IMR-90 (cell line): Measurements from ENCODE around the gene CENPP.
A peak's percentile ranks its signal among the peaks of the same experiment; 100 is the strongest.

Experiments used
- BHLHE40 ChIP-seq: fragments of 150-350 bp; IDR thresholded peaks from 2 replicates; pipeline ENCODE4 v1.6.1; 2016; ENCODE audit warnings: mild to moderate bottlenecking, low read depth, low read length
- CHD1 ChIP-seq: IDR thresholded peaks from 2 replicates; pipeline ENCODE4 v1.6.1; 2012; ENCODE audit warnings: low read depth, low read length, improper control_type of control experiment
- CTCF ChIP-seq: conservative IDR thresholded peaks from 2 replicates; pipeline ENCODE4 v1.5.1; 2012; ENCODE audit warnings: mild to moderate bottlenecking, low read depth, low read length, improper control_type of control experiment
- MAFK ChIP-seq: IDR thresholded peaks from 2 replicates; pipeline ENCODE4 v1.6.1; 2012; ENCODE audit warnings: low read depth, low read length, improper control_type of control experiment
- MAZ ChIP-seq: IDR thresholded peaks from 2 replicates; pipeline ENCODE4 v1.6.1; 2012; ENCODE audit warnings: low read depth, mild to moderate bottlenecking, low read length, improper control_type of control experiment, moderate library complexity, borderline replicate concordance
- MXI1 ChIP-seq: IDR thresholded peaks from 2 replicates; pipeline ENCODE4 v1.6.1; 2012; ENCODE audit warnings: low read depth, mild to moderate bottlenecking, low read length, moderate library complexity, borderline replicate concordance
- POLR2A ChIP-seq: IDR thresholded peaks from 2 replicates; pipeline ENCODE4 v1.6.1; 2012; ENCODE audit warnings: mild to moderate bottlenecking, low read depth, low read length
- RAD21 ChIP-seq: IDR thresholded peaks from 2 replicates; pipeline ENCODE4 v1.6.1; 2012; ENCODE audit warnings: low read length, improper control_type of control experiment
- RCOR1 ChIP-seq: IDR thresholded peaks from 2 replicates; pipeline ENCODE4 v1.6.1; 2012; ENCODE audit warnings: mild to moderate bottlenecking, low read length, improper control_type of control experiment; ENCODE audit not compliant: insufficient replicate concordance
- RFX5 ChIP-seq: IDR thresholded peaks from 2 replicates; pipeline ENCODE4 v1.8.0; 2012; ENCODE audit warnings: low read depth, mild to moderate bottlenecking, low read length, moderate library complexity
- SMC3 ChIP-seq: fragments of 150-350 bp; IDR thresholded peaks from 2 replicates; pipeline ENCODE4 v1.6.1; 2016; ENCODE audit warnings: low read depth, mild to moderate bottlenecking, antibody characterized with exemption, low read length, moderate library complexity
- TF ChIP-seq, protein P1 (sequence below): fragments of 150-350 bp; IDR thresholded peaks from 2 replicates; pipeline ENCODE4 v1.6.1; 2017; ENCODE audit warnings: mild to moderate bottlenecking, antibody characterized with exemption, low read length, low read depth

DNA sequence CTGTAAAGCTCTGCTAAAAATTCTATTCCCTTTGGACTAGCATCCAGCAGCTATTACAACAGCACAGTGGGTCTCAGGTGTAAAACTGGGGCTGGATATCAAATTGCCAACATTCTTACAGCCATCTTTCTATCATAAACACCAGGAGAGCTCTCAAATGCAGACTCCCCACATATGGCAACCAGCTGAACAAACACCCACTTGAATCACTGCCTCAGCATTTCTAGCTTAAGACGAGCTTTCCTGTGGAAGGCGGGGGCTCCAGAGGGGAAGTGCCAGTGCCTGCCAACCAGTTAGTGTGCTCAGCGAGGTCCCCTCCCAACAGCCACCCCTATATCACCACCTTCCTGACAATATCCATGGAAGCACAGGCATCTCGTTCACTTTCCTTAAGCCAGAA is 282.0 kb downstream of the CENPP start:
- TF ChIP-seq CTCF = no peak
- TF ChIP-seq, protein P1, sequence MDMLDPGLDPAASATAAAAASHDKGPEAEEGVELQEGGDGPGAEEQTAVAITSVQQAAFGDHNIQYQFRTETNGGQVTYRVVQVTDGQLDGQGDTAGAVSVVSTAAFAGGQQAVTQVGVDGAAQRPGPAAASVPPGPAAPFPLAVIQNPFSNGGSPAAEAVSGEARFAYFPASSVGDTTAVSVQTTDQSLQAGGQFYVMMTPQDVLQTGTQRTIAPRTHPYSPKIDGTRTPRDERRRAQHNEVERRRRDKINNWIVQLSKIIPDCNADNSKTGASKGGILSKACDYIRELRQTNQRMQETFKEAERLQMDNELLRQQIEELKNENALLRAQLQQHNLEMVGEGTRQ = no peak
- no peak for TF ChIP-seq SMC3
- peak; percentile 72 for TF ChIP-seq MAFK
- no peak for TF ChIP-seq POLR2A
- no peak for TF ChIP-seq MAZ
- TF ChIP-seq CHD1 = no peak
- TF ChIP-seq RAD21 = no peak
- TF ChIP-seq MXI1 = no peak
- no peak for TF ChIP-seq RCOR1
- no peak for TF ChIP-seq BHLHE40
- TF ChIP-seq RFX5 = no peak
